ENCODE results near the gene NOL12. TPM values are rescaled to one million over a fixed set of nuclear protein-coding genes. Genes with fewer than 3 reads are reported as not detected.

Gene NOL12
- total RNA-seq, 1 donor from 2014 or later = 23.7 TPM

- Histone ChIP-seq H3K4me3 (peak overlapping the region; percentile 49), H3F3A (ENCODE audit: low read depth) (peaks cover 21% of the 10 kb centered on the region), H2AFZ (replicated peaks) (peak overlapping the region; percentile 17), H3K36me3 (no peaks in the 10 kb centered on the region), H3K27ac (no peak overlapping the region), H4K20me1 (ENCODE audit: low read depth) (no peaks in the 10 kb centered on the region), H3K27me3 (no peaks in the 10 kb centered on the region), H3K9ac (no peak overlapping the region), H3K79me2 (ENCODE audit: low read depth) (no peaks in the 10 kb centered on the region), H3K9me3 (ENCODE audit: low read depth) (no peaks in the 10 kb centered on the region), H3K4me1 (peaks cover 4% of the 10 kb centered on the region), H3K4me2 (peak overlapping the region; percentile 79)
- no peaks in the 10 kb centered on the region for H3K9me3 Mint-ChIP-seq
- no peak for DNase-seq (ENCODE audit: low spot score)
- peaks cover 14% of the 10 kb centered on the region for H3K4me1 Mint-ChIP-seq
- H3K4me3 Mint-ChIP-seq = peak overlapping the region; percentile 91
- no peak for TF ChIP-seq EZH2phosphoT487 (IDR thresholded peaks at IDR 0.05)
- TF ChIP-seq EZH2 (IDR thresholded peaks at IDR 0.05) = no peak
- TF ChIP-seq, protein P1, sequence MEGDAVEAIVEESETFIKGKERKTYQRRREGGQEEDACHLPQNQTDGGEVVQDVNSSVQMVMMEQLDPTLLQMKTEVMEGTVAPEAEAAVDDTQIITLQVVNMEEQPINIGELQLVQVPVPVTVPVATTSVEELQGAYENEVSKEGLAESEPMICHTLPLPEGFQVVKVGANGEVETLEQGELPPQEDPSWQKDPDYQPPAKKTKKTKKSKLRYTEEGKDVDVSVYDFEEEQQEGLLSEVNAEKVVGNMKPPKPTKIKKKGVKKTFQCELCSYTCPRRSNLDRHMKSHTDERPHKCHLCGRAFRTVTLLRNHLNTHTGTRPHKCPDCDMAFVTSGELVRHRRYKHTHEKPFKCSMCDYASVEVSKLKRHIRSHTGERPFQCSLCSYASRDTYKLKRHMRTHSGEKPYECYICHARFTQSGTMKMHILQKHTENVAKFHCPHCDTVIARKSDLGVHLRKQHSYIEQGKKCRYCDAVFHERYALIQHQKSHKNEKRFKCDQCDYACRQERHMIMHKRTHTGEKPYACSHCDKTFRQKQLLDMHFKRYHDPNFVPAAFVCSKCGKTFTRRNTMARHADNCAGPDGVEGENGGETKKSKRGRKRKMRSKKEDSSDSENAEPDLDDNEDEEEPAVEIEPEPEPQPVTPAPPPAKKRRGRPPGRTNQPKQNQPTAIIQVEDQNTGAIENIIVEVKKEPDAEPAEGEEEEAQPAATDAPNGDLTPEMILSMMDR (IDR thresholded peaks at IDR 0.05) = no peak
- H3K27me3 Mint-ChIP-seq (ENCODE audit: insufficient read depth, low read depth) = peaks cover 2% of the 10 kb centered on the region
- H3K36me3 Mint-ChIP-seq = peaks cover 12% of the 10 kb centered on the region
- no peak overlapping the region for H3K27ac Mint-ChIP-seq
Observed at GRCh38 chr22:37697538-37697835, 11.3 kb downstream of the NOL12 start.

- no peak overlapping the region for H3K4me3 ChIP-seq
- H3K4me3 Mint-ChIP-seq = no peak overlapping the region
Observed at GRCh38 chr22:37701141-37701786, 15.1 kb downstream of the NOL12 start.

DNA sequence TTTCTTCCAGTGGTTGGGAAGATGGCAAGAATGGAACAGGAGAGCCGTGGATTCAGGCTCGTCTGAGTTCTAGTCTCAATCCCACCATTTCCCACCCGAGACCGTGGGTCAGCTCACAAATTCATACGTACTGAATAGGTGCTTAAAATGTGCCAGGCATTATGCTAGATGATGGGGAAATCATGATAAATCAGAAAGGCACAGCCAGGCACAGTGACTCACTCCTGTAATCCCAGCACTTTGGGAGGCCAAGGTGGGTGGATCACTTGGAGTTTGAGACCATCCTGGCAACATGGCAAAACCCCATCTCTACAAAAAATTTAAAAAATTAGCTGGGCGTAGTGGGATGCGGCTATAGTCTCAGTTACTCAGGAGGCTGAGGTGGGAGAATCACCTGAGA is 17.8 kb downstream of the NOL12 start:
- no peak overlapping the region for H3K27ac Mint-ChIP-seq
- DNase-seq (ENCODE audit: low spot score) = no peak
- Histone ChIP-seq H3K36me3 (no peaks in the 10 kb centered on the region), H3K4me1 (no peaks in the 10 kb centered on the region), H3K4me3 (no peak overlapping the region), H4K20me1 (ENCODE audit: low read depth) (no peaks in the 10 kb centered on the region), H2AFZ (replicated peaks) (no peak overlapping the region), H3K27me3 (no peaks in the 10 kb centered on the region), H3K4me2 (no peak overlapping the region), H3K9me3 (ENCODE audit: low read depth) (no peaks in the 10 kb centered on the region), H3K79me2 (ENCODE audit: low read depth) (no peaks in the 10 kb centered on the region), H3K9ac (no peak overlapping the region), H3F3A (ENCODE audit: low read depth) (no peaks in the 10 kb centered on the region), H3K27ac (no peak overlapping the region)
- H3K4me3 Mint-ChIP-seq = no peak overlapping the region
- no peaks in the 10 kb centered on the region for H3K9me3 Mint-ChIP-seq
- peaks cover 23% of the 10 kb centered on the region for H3K36me3 Mint-ChIP-seq
- peaks cover 6% of the 10 kb centered on the region for H3K27me3 Mint-ChIP-seq (ENCODE audit: insufficient read depth, low read depth)
- TF ChIP-seq, protein P1 (IDR thresholded peaks at IDR 0.05) = no peak
- TF ChIP-seq EZH2phosphoT487 (IDR thresholded peaks at IDR 0.05) (no peak), EZH2 (IDR thresholded peaks at IDR 0.05) (no peak)
- no peaks in the 10 kb centered on the region for H3K4me1 Mint-ChIP-seq

More at GRCh38 chr22:37701141-37701786, 15.1 kb downstream of the NOL12 start:
- no peak overlapping the region for H2AFZ ChIP-seq (replicated peaks)
- peaks cover 3% of the 10 kb centered on the region for H3K27me3 Mint-ChIP-seq (ENCODE audit: insufficient read depth, low read depth)
- H3K27ac Mint-ChIP-seq = no peak overlapping the region
- H3K79me2 ChIP-seq (ENCODE audit: low read depth) = no peaks in the 10 kb centered on the region
- no peak for DNase-seq (ENCODE audit: low spot score)
- no peak overlapping the region for H3K27ac ChIP-seq
- H3K4me1 Mint-ChIP-seq = peaks cover 7% of the 10 kb centered on the region
- H3K27me3 ChIP-seq = no peaks in the 10 kb centered on the region
- H3K4me2 ChIP-seq = no peak overlapping the region
- H3K36me3 ChIP-seq = no peaks in the 10 kb centered on the region
- no peaks in the 10 kb centered on the region for H3K9me3 ChIP-seq (ENCODE audit: low read depth)
- no peaks in the 10 kb centered on the region for H3K9me3 Mint-ChIP-seq
- TF ChIP-seq EZH2 (IDR thresholded peaks at IDR 0.05) = no peak
- TF ChIP-seq EZH2phosphoT487 (IDR thresholded peaks at IDR 0.05) = no peak
- TF ChIP-seq, protein P1 (IDR thresholded peaks at IDR 0.05) = no peak
- H3K36me3 Mint-ChIP-seq = peaks cover 18% of the 10 kb centered on the region
- no peaks in the 10 kb centered on the region for H4K20me1 ChIP-seq (ENCODE audit: low read depth)
- peaks cover 11% of the 10 kb centered on the region for H3F3A ChIP-seq (ENCODE audit: low read depth)
- no peak overlapping the region for H3K9ac ChIP-seq
- peaks cover 4% of the 10 kb centered on the region for H3K4me1 ChIP-seq

Measured in neural progenitor cell (in vitro differentiated cells).